Cardiac fibroblast (primary cell): ENCODE results near the gene LSMEM2.

Experiments
- DNase-seq, 2 donors: peaks; one replicate each; pipeline versions ENCODE4 v3.0.0 to v3.0.0-alpha.2; 2010; ENCODE audit warnings: low read depth in 2 of 2
- H3K4me3 ChIP-seq, 2 donors: replicated peaks in 1 of 2; 1 replicate in 1 of 2; 2 replicates in 1 of 2; pipeline ENCODE4 v1.5.1; 2011; ENCODE audit warnings: low read depth in 2 of 2, low read length in 2 of 2, mild to moderate bottlenecking in 2 of 2, moderate library complexity in 1 of 2
- CTCF ChIP-seq: IDR thresholded peaks from one replicate; pipeline ENCODE4 v1.5.1; 2011; ENCODE audit warnings: low read depth, mild to moderate bottlenecking, low read length, inconsistent platforms

The LSMEM2 gene

DNA sequence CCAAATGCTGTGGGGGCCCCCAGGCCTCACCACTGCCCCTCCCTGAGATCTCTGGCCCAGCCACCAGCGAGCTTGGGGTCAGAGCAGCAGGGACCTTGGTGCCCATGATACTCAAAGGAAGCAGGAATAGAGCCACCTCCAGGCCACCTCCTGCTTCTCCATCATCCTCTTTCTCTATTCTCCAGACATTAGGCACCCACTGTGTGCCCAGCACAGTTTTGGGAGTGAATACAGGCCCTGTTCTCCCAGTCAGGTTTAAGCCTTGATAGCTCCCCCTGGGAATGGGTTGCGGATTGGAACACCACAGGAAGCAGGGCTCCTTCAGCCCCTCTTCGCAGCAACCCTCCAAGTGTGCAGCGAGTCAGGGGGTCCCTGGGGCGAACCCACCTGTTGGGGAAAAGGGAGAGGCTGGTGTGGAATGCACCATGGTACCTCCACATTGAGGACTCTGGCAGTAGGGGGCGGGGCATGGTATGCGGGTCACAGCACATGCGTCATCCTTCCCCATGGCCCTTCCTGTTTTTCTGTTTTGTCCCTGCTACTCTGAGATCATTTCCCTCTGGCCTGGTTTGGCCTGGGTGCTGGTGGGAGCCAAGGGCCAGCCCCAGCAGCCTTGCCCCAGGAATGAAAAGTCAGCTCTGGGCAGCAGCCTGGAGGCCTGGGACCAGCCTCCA, 24.2 kb upstream of the LSMEM2 start:
- DNase-seq, result peak; percentile 81 to 82
- no peak for TF ChIP-seq CTCF
- H3K4me3 ChIP-seq, result no peak overlapping the region

- no peak for DNase-seq
Observed at GRCh38 chr3:50255251-50255615, 23.7 kb upstream of the LSMEM2 start.

DNA sequence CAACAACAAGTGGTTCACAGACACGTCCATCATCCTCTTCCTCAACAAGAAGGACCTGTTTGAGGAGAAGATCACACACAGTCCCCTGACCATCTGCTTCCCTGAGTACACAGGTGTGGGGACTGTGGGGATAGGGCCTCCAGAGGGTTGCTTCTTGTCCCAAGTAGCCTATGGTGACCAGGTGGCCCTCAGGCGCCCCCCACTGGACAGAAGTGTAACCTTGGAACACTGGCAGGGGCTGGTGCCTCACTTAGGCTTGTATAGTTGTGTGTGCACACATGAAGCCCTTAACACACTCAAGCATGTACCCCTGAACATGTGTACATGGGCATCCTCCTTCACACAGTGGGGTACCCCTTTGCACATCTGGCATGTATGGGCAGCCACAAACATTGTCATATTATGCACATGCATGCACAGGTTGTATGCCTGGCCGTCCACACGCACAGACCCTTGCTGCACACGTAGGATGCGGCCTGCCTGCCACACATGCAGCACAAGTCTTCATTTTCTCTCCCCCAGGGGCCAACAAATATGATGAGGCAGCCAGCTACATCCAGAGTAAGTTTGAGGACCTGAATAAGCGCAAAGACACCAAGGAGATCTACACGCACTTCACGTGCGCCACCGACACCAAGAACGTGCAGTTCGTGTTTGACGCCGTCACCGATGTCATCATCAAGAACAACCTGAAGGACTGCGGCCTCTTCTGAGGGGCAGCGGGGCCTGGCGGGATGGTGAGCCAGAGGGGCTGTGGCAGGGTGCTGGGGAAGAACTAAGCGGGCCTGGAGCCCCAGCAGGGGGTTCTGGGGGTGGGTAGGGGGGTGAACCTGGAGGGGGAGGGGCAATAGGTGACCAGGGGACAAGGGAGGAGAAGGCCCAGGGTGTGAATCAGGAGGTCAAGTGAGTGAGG, 21.7 kb upstream of the LSMEM2 start:
- no peak overlapping the region for H3K4me3 ChIP-seq
- DNase-seq, result peak; percentile 52 to 54
- TF ChIP-seq CTCF, result peak; percentile 67

More at GRCh38 chr3:50255251-50255615, 23.7 kb upstream of the LSMEM2 start:
- H3K4me3 ChIP-seq, result no peak overlapping the region
- TF ChIP-seq CTCF, result no peak

- H3K4me3 ChIP-seq, result no peak overlapping the region
- no peak for TF ChIP-seq CTCF
Observed at GRCh38 chr3:50258029-50258680, 20.7 kb upstream of the LSMEM2 start.

GRCh38 chr3:50258979-50259378, 19.9 kb upstream of the LSMEM2 start:
- DNase-seq, result no peak
- no peak for TF ChIP-seq CTCF
- H3K4me3 ChIP-seq, result no peak overlapping the region

More at GRCh38 chr3:50258029-50258680, 20.7 kb upstream of the LSMEM2 start:
- DNase-seq, result no peak

DNA sequence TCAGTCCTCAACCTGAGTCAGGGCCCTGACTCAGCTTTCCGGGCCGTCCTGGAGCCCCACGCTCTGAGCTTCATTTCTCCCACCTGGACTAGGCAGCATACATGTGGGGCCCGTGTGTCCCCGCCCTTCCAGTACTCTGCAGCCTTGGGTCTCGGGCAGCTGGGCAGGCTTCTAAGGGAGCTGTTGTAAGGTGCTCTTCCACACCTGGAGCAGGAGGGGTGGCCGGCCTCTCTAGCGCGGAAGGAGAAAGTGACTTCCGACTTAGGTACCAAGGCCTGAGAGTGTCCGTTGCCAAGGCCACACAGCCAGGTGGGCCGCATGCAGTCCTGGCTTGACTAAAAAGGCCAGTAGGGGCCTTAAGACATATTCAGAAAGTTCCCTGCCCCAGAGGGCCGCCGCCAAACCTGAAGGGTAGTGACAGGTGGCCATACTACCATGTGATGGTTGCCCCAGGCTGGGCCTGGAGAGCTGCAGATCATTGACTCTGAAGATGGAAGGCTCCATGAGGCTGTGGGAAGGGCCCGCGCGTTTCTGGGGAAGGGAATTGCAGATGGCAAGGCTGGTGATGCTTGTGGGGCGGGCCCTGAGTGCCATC, 19.4 kb upstream of the LSMEM2 start:
- no peak for DNase-seq
- H3K4me3 ChIP-seq, result no peak overlapping the region
- no peak for TF ChIP-seq CTCF
